Stimulated activated memory B cell treated with anti-CD40 and anti-IgM and Interleukin-4, amounts not matched to agents 10 μg/mL and 1 μg/mL and 100 μg/mL, for 72 hours (primary cell): ENCODE measurements around the gene CD1C.
"Not testable (repeated sequence)": the region's sequence is repeated elsewhere in the genome, so short reads cannot be mapped to it uniquely, and the experiment has no call there.

ENCODE experiments used
- ATAC-seq: fragments of 150-1000 bp; cut with Tn5 transposase; 2 replicates; pipeline ENCODE4 v1.10.0; 2021
- H3K27ac Mint-ChIP-seq: one replicate; pipeline ENCODE4 v1.8.0; 2022; ENCODE audit warnings: mild to moderate bottlenecking, mixed read lengths
- H3K27me3 Mint-ChIP-seq: one replicate; pipeline ENCODE4 v1.8.0; 2022; ENCODE audit warnings: mixed read lengths
- H3K36me3 Mint-ChIP-seq: one replicate; pipeline ENCODE4 v1.8.0; 2022; ENCODE audit warnings: mixed read lengths
- H3K4me1 Mint-ChIP-seq: one replicate; pipeline ENCODE4 v1.8.0; 2022; ENCODE audit warnings: mixed read lengths
- H3K4me3 Mint-ChIP-seq: one replicate; pipeline ENCODE4 v1.8.0; 2022; ENCODE audit warnings: mild to moderate bottlenecking, moderate library complexity, mixed read lengths
- H3K9me3 Mint-ChIP-seq: one replicate; pipeline ENCODE4 v1.8.0; 2022; ENCODE audit warnings: mixed read lengths

The CD1C gene

DNA sequence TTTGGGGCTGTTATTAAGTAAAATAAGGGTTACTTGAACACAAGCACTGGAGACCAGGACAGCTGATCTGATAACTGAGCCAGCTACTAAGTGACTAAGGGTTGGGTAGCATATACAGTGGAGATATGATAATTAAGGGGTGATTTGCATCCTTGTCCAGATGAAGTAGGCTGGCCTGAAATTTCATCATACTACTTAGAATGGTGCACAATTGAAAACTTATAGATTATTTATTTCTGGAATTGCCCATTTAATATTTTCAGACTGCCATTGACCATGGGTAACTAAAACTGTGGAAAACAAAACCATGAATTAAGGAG lies 45.5 kb downstream of the CD1C start:
- Mint-ChIP-seq H3K27me3 (no peaks in the 10 kb centered on the region), H3K4me1 (peaks cover 21% of the 10 kb centered on the region), H3K4me3 (no peak overlapping the region), H3K27ac (no peak overlapping the region), H3K36me3 (peaks cover 6% of the 10 kb centered on the region), H3K9me3 (peaks cover 6% of the 10 kb centered on the region)
- ATAC-seq, result no peak

DNA sequence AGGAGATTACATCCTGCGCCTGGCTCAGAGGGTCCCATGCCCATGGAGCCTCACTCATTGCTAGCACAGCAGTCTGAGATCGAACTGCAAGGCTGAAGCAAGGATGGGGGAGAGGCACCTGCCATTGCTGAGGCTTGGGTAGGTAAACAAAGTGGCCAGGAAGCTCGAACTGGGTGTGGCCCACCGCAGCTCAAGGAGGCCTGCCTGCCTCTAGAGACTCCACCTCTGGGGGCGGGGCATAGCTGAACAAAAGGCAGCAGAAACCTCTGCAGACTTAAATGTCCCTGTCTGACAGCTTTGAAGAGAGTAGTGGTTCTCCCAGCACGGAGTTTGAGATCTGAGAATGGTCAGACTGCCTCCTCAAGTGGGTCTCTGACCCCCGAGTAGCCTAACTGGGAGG lies 46.7 kb downstream of the CD1C start:
- H3K9me3 Mint-ChIP-seq, H3K4me3 Mint-ChIP-seq, H3K36me3 Mint-ChIP-seq, H3K27me3 Mint-ChIP-seq, H3K27ac Mint-ChIP-seq, ATAC-seq: not testable (repeated sequence)
- peaks cover 21% of the 10 kb centered on the region for H3K4me1 Mint-ChIP-seq
